HEK293T (cell line): Measurements from ENCODE around the gene CCDC183.

Source experiments
- BHLHE40 ChIP-seq: fragments of 450-650 bp; IDR thresholded peaks from 2 replicates; pipeline ENCODE4 v1.6.1; 2016; ENCODE audit warnings: mild to moderate bottlenecking, moderate library complexity, borderline replicate concordance
- CTBP1 ChIP-seq: fragments of 450-650 bp; IDR thresholded peaks from 2 replicates; pipeline ENCODE4 v1.6.1; 2016; ENCODE audit warnings: borderline replicate concordance
- ELF4 ChIP-seq: fragments of 450-650 bp; IDR thresholded peaks from 2 replicates; pipeline ENCODE4 v1.6.1; 2017; ENCODE audit warnings: antibody characterized with exemption
- FOXA1 ChIP-seq: fragments of 450-650 bp; IDR thresholded peaks from 2 replicates; pipeline ENCODE4 v1.6.1; 2016; ENCODE audit warnings: mild to moderate bottlenecking
- FOXK2 ChIP-seq: fragments of 450-650 bp; IDR thresholded peaks from 2 replicates; pipeline ENCODE4 v1.6.1; 2016; ENCODE audit warnings: mild to moderate bottlenecking
- FOXM1 ChIP-seq: fragments of 450-650 bp; IDR thresholded peaks from 2 replicates; pipeline ENCODE4 v1.6.1; 2017; ENCODE audit warnings: mild to moderate bottlenecking, borderline replicate concordance
- HDGF ChIP-seq: fragments of 450-650 bp; IDR thresholded peaks from 2 replicates; pipeline ENCODE4 v1.6.1; 2017; ENCODE audit warnings: antibody characterized with exemption, borderline replicate concordance
- LEF1 ChIP-seq: fragments of 450-650 bp; IDR thresholded peaks from 2 replicates; pipeline ENCODE4 v1.6.1; 2017; ENCODE audit warnings: mild to moderate bottlenecking, borderline replicate concordance
- NFRKB ChIP-seq: fragments of 450-650 bp; IDR thresholded peaks from 2 replicates; pipeline ENCODE4 v1.6.1; 2016; ENCODE audit warnings: mild to moderate bottlenecking, moderate library complexity
- PKNOX1 ChIP-seq: fragments of 450-650 bp; IDR thresholded peaks from 2 replicates; pipeline ENCODE4 v1.6.1; 2016
- SP1 ChIP-seq: fragments of 450-650 bp; IDR thresholded peaks from 2 replicates; pipeline ENCODE4 v1.6.1; 2017
- SUZ12 ChIP-seq: fragments of 450-650 bp; IDR thresholded peaks from 2 replicates; pipeline ENCODE4 v1.6.1; 2016; ENCODE audit warnings: mild to moderate bottlenecking
- TARDBP ChIP-seq: fragments of 450-650 bp; IDR thresholded peaks from 2 replicates; pipeline ENCODE4 v1.6.1; 2016
- ZNF384 ChIP-seq: fragments of 450-650 bp; IDR thresholded peaks from 2 replicates; pipeline ENCODE4 v1.6.1; 2016

- TF ChIP-seq HDGF (no peak), LEF1 (no peak), PKNOX1 (no peak), FOXK2 (no peak), NFRKB (no peak), TARDBP (no peak), BHLHE40 (no peak), FOXM1 (no peak), ZNF384 (no peak), SP1 (no peak), FOXA1 (no peak), SUZ12 (no peak), CTBP1 (no peak), ELF4 (no peak)
Observed at GRCh38 chr9:136824496-136825225, 28.5 kb downstream of the CCDC183 start.
